Sigmoid colon (tissue), 7 donors: Measurements from ENCODE around the gene SLC22A1. TPM values are rescaled to one million over a fixed set of nuclear protein-coding genes. Genes with fewer than 3 reads are reported as not detected.

ENCODE experiments used
- DNase-seq: peaks from one replicate; pipeline ENCODE4 v3.0.0-alpha.2; 2019
- H3K27ac ChIP-seq, 4 donors: fragments of 200-600 bp; sonication (generic); one replicate each; pipeline ENCODE4 v1.5.1; 2016 to 2019; ENCODE audit warnings: mild to moderate bottlenecking in 1 of 4
- H3K27me3 ChIP-seq, 3 donors: fragments of 200-600 bp; sonication (generic); one replicate each; pipeline ENCODE4 v1.5.1; 2019; ENCODE audit warnings: mild to moderate bottlenecking in 1 of 3
- H3K36me3 ChIP-seq, 4 donors: fragments of 200-600 bp; sonication (generic); one replicate each; pipeline ENCODE4 v1.5.1; 2016 to 2019
- H3K4me1 ChIP-seq, 4 donors: fragments of 200-600 bp; sonication (generic); one replicate each; pipeline ENCODE4 v1.5.1; 2017 to 2019
- H3K4me3 ChIP-seq, 4 donors: fragments of 200-600 bp; sonication (generic); one replicate each; pipeline ENCODE4 v1.5.1; 2017 to 2019; ENCODE audit warnings: mild to moderate bottlenecking in 2 of 4, moderate library complexity in 1 of 4
- H3K9me3 ChIP-seq, 4 donors: fragments of 200-600 bp in 3 of 4; sonication (generic) in 3 of 4; one replicate each; pipeline versions ENCODE4 v1.5.1 to v1.6.1; 2013 to 2019
- CTCF ChIP-seq, 4 experiments: fragments of 450-650 bp in 3 of 4; fragments of 200-600 bp in 1 of 4; IDR thresholded peaks; one replicate each; pipeline ENCODE4 v1.5.1; 2016 to 2019; ENCODE audit warnings: antibody characterized with exemption in 4 of 4, mild to moderate bottlenecking in 3 of 4, moderate library complexity in 2 of 4
- EP300 ChIP-seq, 4 donors: sonication (generic); formaldehyde crosslinking; IDR thresholded peaks; one replicate each; pipeline ENCODE4 v1.6.1; 2017; ENCODE audit warnings: antibody characterized with exemption in 4 of 4
- POLR2A ChIP-seq, 2 donors: fragments of 450-650 bp; IDR thresholded peaks; one replicate each; pipeline ENCODE4 v1.6.1; 2016; ENCODE audit warnings: antibody characterized with exemption in 2 of 2, mild to moderate bottlenecking in 2 of 2, moderate library complexity in 2 of 2
- POLR2AphosphoS5 ChIP-seq, 4 donors: sonication (generic); formaldehyde crosslinking; IDR thresholded peaks; one replicate each; pipeline ENCODE4 v1.6.1; 2017; ENCODE audit warnings: antibody characterized with exemption in 4 of 4
- WGBS, 2 donors: extraction: QIAGEN DNeasy Blood & Tissue Kit; methylation state at CpG; one replicate each; pipeline ENCODE4 v1.1.7; 2013; 5-methylcytosine and 5-hydroxymethylcytosine counted together
- intact Hi-C: fragments of 100-400 bp; cut with DNase I; formaldehyde crosslinking; loops from one replicate; pipeline ENCODE4 v1.15.1; 2023
- polyA plus RNA-seq, 3 donors: library from polyadenylated mRNA; stranded (reverse); fragments of 200-250 nt; gene quantifications; one replicate each; pipeline ENCODE4 v1.2.3, GENCODE V29; 2013
- total RNA-seq, 4 donors: library from RNA; depleted of rRNA; stranded (reverse); fragments of >200 nt; gene quantifications; one replicate each; pipeline ENCODE4 v1.1.0, GENCODE V29; 2016
- donor health status: healthy with polysubstance abuse.
- donor health status: Bipolar disorder and iron deficiency.
- donor health status: healthy.

The SLC22A1 gene
- total and polyA plus RNA-seq, 7 donors, result 0.58 to 1.9 (median 1.0) TPM; not detected in 3

GRCh38 chr6:160092602-160093001 lies 29.0 kb upstream of the SLC22A1 start:
- H3K27ac ChIP-seq, result no peak overlapping the region
- H3K36me3 ChIP-seq, result peaks cover 22 to 85% (median 41%) of the 10 kb centered on the region in 4 donors
- no peaks in the 10 kb centered on the region for H3K9me3 ChIP-seq
- peaks cover 0 to 21% (median 12%) of the 10 kb centered on the region in 4 donors for H3K4me1 ChIP-seq
- no peak for DNase-seq
- H3K4me3 ChIP-seq, result no peak overlapping the region
- no peaks in the 10 kb centered on the region for H3K27me3 ChIP-seq
- no peak for TF ChIP-seq CTCF (IDR thresholded peaks at IDR 0.05)
- WGBS, 2 donors, result 87 to 91% methylated on average over 10 of the region's 10 CpGs
- intact Hi-C loops, result no loop called here

- Histone ChIP-seq H3K4me1 (peaks cover 0 to 19% (median 10%) of the 10 kb centered on the region in 4 donors), H3K36me3 (peaks cover 22 to 89% (median 43%) of the 10 kb centered on the region in 4 donors)
- 74 to 93% methylated on average over 7 of the region's 7 CpGs for WGBS, 2 donors
These were observed 28.6 kb upstream of the SLC22A1 start for GRCh38 chr6:160093061-160093460.

GRCh38 chr6:160093946-160094345 lies 27.7 kb upstream of the SLC22A1 start:
- H3K4me1 ChIP-seq, result peaks cover 0 to 10% (median 5%) of the 10 kb centered on the region in 4 donors
- intact Hi-C loops, result no loop called here
- no peak overlapping the region for H3K4me3 ChIP-seq
- H3K27ac ChIP-seq, result no peak overlapping the region
- H3K36me3 ChIP-seq, result peaks cover 22 to 92% (median 42%) of the 10 kb centered on the region in 4 donors
- TF ChIP-seq CTCF (IDR thresholded peaks at IDR 0.05) (no peak), EP300 (IDR thresholded peaks at IDR 0.05) (no peak), POLR2AphosphoS5 (IDR thresholded peaks at IDR 0.05) (no peak), POLR2A (IDR thresholded peaks at IDR 0.05) (no peak)
- H3K27me3 ChIP-seq, result no peaks in the 10 kb centered on the region
- DNase-seq, result no peak
- H3K9me3 ChIP-seq, result no peaks in the 10 kb centered on the region
- WGBS, 2 donors, result 76 to 92% methylated on average over 4 of the region's 4 CpGs

More at GRCh38 chr6:160093061-160093460, 28.6 kb upstream of the SLC22A1 start:
- Histone ChIP-seq H3K4me3 (no peak overlapping the region), H3K27ac (no peak overlapping the region), H3K27me3 (no peaks in the 10 kb centered on the region), H3K9me3 (no peaks in the 10 kb centered on the region)
- intact Hi-C loops, result no loop called here
- DNase-seq, result no peak
- TF ChIP-seq EP300 (IDR thresholded peaks at IDR 0.05), result no peak
- no peak for TF ChIP-seq POLR2AphosphoS5 (IDR thresholded peaks at IDR 0.05)
- TF ChIP-seq POLR2A (IDR thresholded peaks at IDR 0.05), result no peak
- TF ChIP-seq CTCF (IDR thresholded peaks at IDR 0.05), result no peak

- no peaks in the 10 kb centered on the region for H3K9me3 ChIP-seq
- WGBS, 2 donors, result 96% methylated on average over 8 of the region's 8 CpGs
- H3K36me3 ChIP-seq, result peaks cover 21 to 79% (median 36%) of the 10 kb centered on the region in 4 donors
- H3K4me3 ChIP-seq, result no peak overlapping the region
- TF ChIP-seq CTCF (IDR thresholded peaks at IDR 0.05) (no peak), POLR2AphosphoS5 (IDR thresholded peaks at IDR 0.05) (no peak), EP300 (IDR thresholded peaks at IDR 0.05) (no peak), POLR2A (IDR thresholded peaks at IDR 0.05) (no peak)
- no peaks in the 10 kb centered on the region for H3K27me3 ChIP-seq
- no peaks in the 10 kb centered on the region for H3K4me1 ChIP-seq
- no peak overlapping the region for H3K27ac ChIP-seq
- intact Hi-C loops, result no loop called here
- no peak for DNase-seq
These were observed 26.3 kb upstream of the SLC22A1 start for GRCh38 chr6:160095146-160095845.
